H1 (cell line): Measurements from ENCODE around the gene BTN2A1. TPM values are rescaled to one million over a fixed set of nuclear protein-coding genes. Genes with fewer than 3 reads are reported as not detected.

Experiments used
- CTCF ChIA-PET: fragments of 300-600 bp; sonication (Branson Sonifier 250); formaldehyde crosslinking; loops from one replicate; lab custom pipeline; 2021; ENCODE audit not compliant: partially characterized antibody; lab: Charles Lee
- POLR2A ChIA-PET: fragments of 300-600 bp; sonication (Branson Sonifier 250); formaldehyde crosslinking; loops from one replicate; lab custom pipeline; 2021; ENCODE audit warnings: inconsistent platforms; ENCODE audit not compliant: partially characterized antibody; lab: Charles Lee
- DNase-seq, 2 experiments: peaks; one replicate each; pipeline versions ENCODE4 v3.0.0 to v3.0.0-alpha.2; 2010 to 2022; ENCODE audit warnings: low spot score in 2 of 2, low read depth in 1 of 2, mixed read lengths in 1 of 2
- FAIRE-seq: peaks from 2 replicates; lab custom pipeline; 2011; peaks lifted over from hg19 to GRCh38; lab: Jason Lieb, UNC
- H2AFZ ChIP-seq: 2 replicates; pipeline ENCODE4 v1.8.1; 2012; ENCODE audit warnings: low read length, inconsistent platforms
- H2AK5ac ChIP-seq: 2 replicates; pipeline ENCODE4 v1.6.1; 2013; ENCODE audit warnings: low read depth, low read length
- H2BK120ac ChIP-seq: replicated peaks from 2 replicates; pipeline ENCODE3; 2013; ENCODE audit warnings: low read depth, low read length, inconsistent platforms
- H2BK12ac ChIP-seq: 2 replicates; pipeline ENCODE4 v1.6.1; 2013; ENCODE audit warnings: low read depth, low read length
- H2BK15ac ChIP-seq: 2 replicates; pipeline ENCODE4 v1.6.1; 2013; ENCODE audit warnings: low read length
- H2BK20ac ChIP-seq: 2 replicates; pipeline ENCODE4 v1.6.1; 2013; ENCODE audit warnings: low read length
- H2BK5ac ChIP-seq: 2 replicates; pipeline ENCODE4 v1.6.1; 2013; ENCODE audit warnings: low read depth, low read length
- H3K14ac ChIP-seq: 2 replicates; pipeline ENCODE4 v1.6.1; 2013; ENCODE audit warnings: inconsistent platforms; ENCODE audit not compliant: insufficient read length
- H3K18ac ChIP-seq: 2 replicates; pipeline ENCODE4 v1.6.1; 2013; ENCODE audit warnings: low read length; ENCODE audit errors: extremely low read depth
- H3K23ac ChIP-seq: 2 replicates; pipeline ENCODE4 v1.6.1; 2013; ENCODE audit warnings: inconsistent platforms; ENCODE audit not compliant: insufficient read length
- H3K23me2 ChIP-seq: 2 replicates; pipeline ENCODE4 v1.6.1; 2013; ENCODE audit warnings: low read depth, low read length
- H3K27ac ChIP-seq: 2 replicates; pipeline ENCODE4 v1.6.1; 2011; ENCODE audit warnings: low read depth, low read length, inconsistent platforms
- H3K27me3 ChIP-seq, 4 experiments: replicated peaks in 1 of 4; 1 replicate in 1 of 4; 2 replicates in 3 of 4; pipeline versions ENCODE4 v1.6.1 to v1.8.1; 2011 to 2013; ENCODE audit warnings: low read length in 3 of 4, mild to moderate bottlenecking in 3 of 4, inconsistent platforms in 2 of 4, mixed read lengths in 2 of 4, moderate library complexity in 1 of 4; ENCODE audit not compliant: control insufficient read depth in 3 of 4, insufficient read depth in 3 of 4; ENCODE audit errors: extremely low read depth in 1 of 4
- H3K36me3 ChIP-seq, 4 experiments: 2 replicates each; pipeline versions ENCODE4 v1.6.1 to v1.8.1; 2011 to 2013; ENCODE audit warnings: mild to moderate bottlenecking in 4 of 4, low read length in 3 of 4, moderate library complexity in 2 of 4, control low read depth in 1 of 4, inconsistent platforms in 1 of 4; ENCODE audit not compliant: insufficient read depth in 4 of 4, control insufficient read depth in 2 of 4
- H3K4ac ChIP-seq: replicated peaks from 2 replicates; pipeline ENCODE3; 2013; ENCODE audit warnings: low read length, low read depth, mixed read lengths, inconsistent platforms; ENCODE audit not compliant: insufficient read length
- H3K4me1 ChIP-seq, 4 experiments: replicated peaks in 1 of 4; 1 replicate in 1 of 4; 2 replicates in 3 of 4; pipeline versions ENCODE4 v1.6.1 to v1.8.1; 2011 to 2013; ENCODE audit warnings: low read length in 3 of 4, inconsistent platforms in 2 of 4, mixed read lengths in 1 of 4; ENCODE audit not compliant: insufficient read depth in 4 of 4, control insufficient read depth in 3 of 4
- H3K4me2 ChIP-seq, 2 experiments: 2 replicates each; pipeline versions ENCODE4 v1.6.1 to v1.8.1; 2011 to 2013; ENCODE audit warnings: low read depth in 2 of 2, low read length in 2 of 2, control low read depth in 1 of 2, inconsistent platforms in 1 of 2, mild to moderate bottlenecking in 1 of 2; ENCODE audit not compliant: insufficient read depth in 1 of 2
- H3K4me3 ChIP-seq, 4 experiments: fragments of 200-600, 300-600 bp in 1 of 4; sonication (generic), shearing (Covaris generic), sonication (Bioruptor Twin) in 1 of 4; 2 replicates each; pipeline versions ENCODE4 v1.5.1 to v1.8.1; 2011 to 2016; ENCODE audit warnings: low read length in 4 of 4, low read depth in 3 of 4, control low read depth in 2 of 4, inconsistent platforms in 2 of 4, mild to moderate bottlenecking in 2 of 4, mixed read lengths in 1 of 4, moderate library complexity in 1 of 4; ENCODE audit not compliant: insufficient read depth in 2 of 4; ENCODE audit errors: extremely low read depth in 1 of 4
- H3K56ac ChIP-seq: replicated peaks from 2 replicates; pipeline ENCODE3; 2013; ENCODE audit warnings: low read depth, mild to moderate bottlenecking, mixed read lengths, low read length, inconsistent platforms; ENCODE audit not compliant: insufficient read length
- H3K79me1 ChIP-seq: 2 replicates; pipeline ENCODE4 v1.6.1; 2013; ENCODE audit warnings: low read depth, low read length, control low read depth
- H3K79me2 ChIP-seq, 2 experiments: 2 replicates each; pipeline versions ENCODE4 v1.6.1 to v1.8.1; 2012 to 2013; ENCODE audit warnings: low read length in 2 of 2, mild to moderate bottlenecking in 2 of 2, inconsistent platforms in 1 of 2; ENCODE audit not compliant: insufficient read depth in 2 of 2, control insufficient read depth in 1 of 2
- H3K9ac ChIP-seq, 4 experiments: replicated peaks in 1 of 4; 1 replicate in 1 of 4; 2 replicates in 3 of 4; pipeline versions ENCODE4 v1.6.1 to v1.8.1; 2011 to 2013; ENCODE audit warnings: low read depth in 3 of 4, low read length in 3 of 4, control low read depth in 2 of 4, mild to moderate bottlenecking in 2 of 4, moderate library complexity in 2 of 4, inconsistent platforms in 1 of 4; ENCODE audit errors: extremely low read depth in 1 of 4
- H3K9me3 ChIP-seq, 2 experiments: 2 replicates each; pipeline versions ENCODE4 v1.6.1 to v1.8.1; 2012 to 2013; ENCODE audit warnings: mild to moderate bottlenecking in 2 of 2, moderate library complexity in 2 of 2, control low read depth in 1 of 2, inconsistent platforms in 1 of 2, low read depth in 1 of 2, low read length in 1 of 2, mixed read lengths in 1 of 2; ENCODE audit not compliant: insufficient read depth in 2 of 2
- H4K20me1 ChIP-seq, 2 experiments: replicated peaks in 1 of 2; 2 replicates each; pipeline versions ENCODE3 to v1.8.1; 2011 to 2013; ENCODE audit warnings: inconsistent platforms in 2 of 2, low read length in 2 of 2, mild to moderate bottlenecking in 1 of 2; ENCODE audit not compliant: insufficient read depth in 2 of 2, control insufficient read depth in 1 of 2
- H4K5ac ChIP-seq: 2 replicates; pipeline ENCODE4 v1.6.1; 2013; ENCODE audit warnings: low read length, low read depth, mixed read lengths, inconsistent platforms; ENCODE audit not compliant: insufficient read length
- H4K8ac ChIP-seq: 2 replicates; pipeline ENCODE4 v1.8.0; 2013; ENCODE audit warnings: mild to moderate bottlenecking, moderate library complexity, low read length, inconsistent platforms; ENCODE audit not compliant: insufficient read depth; ENCODE audit errors: extremely low read depth
- H4K91ac ChIP-seq: replicated peaks from 2 replicates; pipeline ENCODE3; 2013; ENCODE audit warnings: low read length, mixed read lengths, inconsistent platforms; ENCODE audit not compliant: insufficient read length
- CHD2 ChIP-seq: IDR thresholded peaks from 2 replicates; pipeline ENCODE4 v1.6.1; 2012; ENCODE audit warnings: low read length, improper control_type of control experiment
- CREB1 ChIP-seq: IDR thresholded peaks from 2 replicates; pipeline ENCODE4 v1.6.1; 2012; ENCODE audit warnings: inconsistent platforms
- HDAC6 ChIP-seq: IDR thresholded peaks from one replicate; pipeline ENCODE4 v1.7.1; 2012; ENCODE audit warnings: low read depth, mild to moderate bottlenecking, inconsistent platforms, low read length, moderate library complexity
- KDM4A ChIP-seq: IDR thresholded peaks from one replicate; pipeline ENCODE4 v1.7.1; 2012; ENCODE audit warnings: low read depth, mild to moderate bottlenecking, moderate library complexity, low read length, inconsistent platforms; ENCODE audit not compliant: severe bottlenecking
- KDM5A ChIP-seq: fragments of 200-600 bp; IDR thresholded peaks from 2 replicates; pipeline ENCODE4 v1.7.1; 2012; ENCODE audit warnings: mild to moderate bottlenecking, low read length, inconsistent platforms, mixed read lengths
- MAFK ChIP-seq: IDR thresholded peaks from 2 replicates; pipeline ENCODE4 v1.6.1; 2012; ENCODE audit warnings: low read depth, mild to moderate bottlenecking, improper control_type of control experiment, low read length
- NANOG ChIP-seq: IDR thresholded peaks from 2 replicates; pipeline ENCODE4 v1.6.1; 2011; ENCODE audit warnings: low read length, low read depth, mild to moderate bottlenecking, inconsistent platforms; ENCODE audit not compliant: insufficient read depth, poor library complexity, severe bottlenecking
- POLR2A ChIP-seq, 2 experiments: IDR thresholded peaks; 1 replicate in 1 of 2; 2 replicates in 1 of 2; pipeline ENCODE4 v1.6.1; 2011; ENCODE audit warnings: low read depth in 2 of 2, low read length in 2 of 2, mild to moderate bottlenecking in 2 of 2; ENCODE audit errors: control extremely low read depth in 1 of 2
- RBBP5 ChIP-seq: IDR thresholded peaks from 2 replicates; pipeline ENCODE4 v1.7.1; 2012; ENCODE audit warnings: low read depth, mild to moderate bottlenecking, inconsistent platforms, low read length, moderate library complexity, borderline replicate concordance
- RFX5 ChIP-seq: IDR thresholded peaks from 2 replicates; pipeline ENCODE4 v1.6.1; 2011; ENCODE audit warnings: low read depth, low read length, improper control_type of control experiment, borderline replicate concordance
- SAP30 ChIP-seq: fragments of 300-600 bp; sonication (generic); IDR thresholded peaks from 2 replicates; pipeline ENCODE4 v1.7.1; 2012; ENCODE audit warnings: low read length, moderate library complexity, mild to moderate bottlenecking, inconsistent platforms; ENCODE audit not compliant: insufficient read depth, insufficient replicate concordance
- SP1 ChIP-seq: IDR thresholded peaks from 2 replicates; pipeline ENCODE4 v1.6.1; 2011; ENCODE audit warnings: low read depth, low read length
- SP2 ChIP-seq: IDR thresholded peaks from 2 replicates; pipeline ENCODE4 v1.6.1; 2012; ENCODE audit warnings: mild to moderate bottlenecking, low read length, inconsistent platforms
- ZNF274 ChIP-seq: IDR thresholded peaks from 2 replicates; pipeline ENCODE4 v1.7.0; 2012; ENCODE audit warnings: low read length, borderline replicate concordance; ENCODE audit errors: extremely low read depth
- WGBS, 2 experiments: shearing (Covaris generic) in 1 of 2; methylation state at CpG; one replicate each; pipeline versions ENCODE4 v1.1.6 to v1.1.7; 2013 to 2015; ENCODE audit warnings: low lambda C conversion rate in 2 of 2, mixed read lengths in 2 of 2, inconsistent platforms in 1 of 2, low coverage in 1 of 2, missing lambda C conversion rate in 1 of 2; ENCODE audit not compliant: insufficient replicate concordance in 2 of 2, insufficient coverage in 1 of 2, insufficient read length in 1 of 2; ENCODE audit errors: extremely low coverage in 1 of 2, missing lambda C conversion rate in 1 of 2; 5-methylcytosine and 5-hydroxymethylcytosine counted together
- polyA plus RNA-seq, 7 experiments: library from polyadenylated mRNA; depleted of rRNA in 3 of 7; stranded (reverse) in 5 of 7; unstranded in 2 of 7; fragments of >200 nt in 5 of 7; fragments of 200-250 nt in 2 of 7; gene quantifications; 1 replicate in 5 of 7; 2 replicates in 1 of 7; 4 replicates in 1 of 7; pipeline versions ENCODE4 v1.2.1 to v1.2.3, GENCODE V29; 2011 to 2013; ENCODE audit warnings: missing spikeins in 2 of 7, mixed read lengths in 2 of 7
- total RNA-seq: library from RNA; stranded (reverse); fragmentation: NEBNext Ultra II Directional; extraction: Animal tissue kit (Norgen Biotek cat#: 25700); gene quantifications from 2 replicates; pipeline ENCODE4 v1.2.1, GENCODE V29; 2021

BTN2A1 gene
- total and polyA plus RNA-seq, 2 of the 8 experiments (the other 6 are each of a cell fraction or from before 2014, with no cell fraction given): 8.7 to 11.0 TPM

DNA sequence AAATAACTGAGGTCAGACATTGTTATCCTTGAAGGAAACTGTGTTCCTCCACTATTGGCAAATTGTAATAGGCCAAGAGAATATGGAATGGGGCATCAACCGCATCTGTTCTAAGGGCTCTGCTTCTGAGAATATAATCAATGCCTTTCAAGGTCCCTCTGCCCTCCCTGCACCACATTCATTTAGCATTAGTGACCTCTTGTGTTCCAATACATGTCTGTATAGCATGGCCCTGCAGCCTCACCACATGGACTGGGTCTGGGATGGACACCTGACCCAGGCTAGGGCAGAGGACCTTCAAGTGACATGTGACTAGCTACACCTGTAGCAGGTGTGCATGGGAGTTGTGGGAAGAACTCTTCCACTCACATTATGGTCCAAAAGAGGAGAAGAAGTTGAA, 41.5 kb upstream of the BTN2A1 start:
- no peak overlapping the region for H2AK5ac ChIP-seq
- no peaks in the 10 kb centered on the region for H3K27me3 ChIP-seq
- no peaks in the 10 kb centered on the region for H3K79me2 ChIP-seq
- FAIRE-seq: no peak
- no peak overlapping the region for H2BK5ac ChIP-seq
- peaks cover 9 to 11% of the 10 kb centered on the region in 2 experiments; a peak in 3 of 4 replicates for H3K9me3 ChIP-seq
- H2AFZ ChIP-seq: no peak overlapping the region
- TF ChIP-seq POLR2A (IDR thresholded peaks at IDR 0.05; ENCODE audit: control extremely low read depth in 1 of 2, low read depth in 2 of 2, low read length in 2 of 2) (no peak), KDM5A (no peak), RFX5 (no peak), MAFK (no peak), SAP30 (no peak), ZNF274 (no peak), HDAC6 (no peak), CHD2 (no peak), RBBP5 (no peak), SP2 (no peak), SP1 (no peak), NANOG (no peak), CREB1 (no peak), KDM4A (no peak)
- no peak overlapping the region for H4K91ac ChIP-seq
- H3K23ac ChIP-seq: no peak overlapping the region
- no peak overlapping the region for H3K4me3 ChIP-seq
- no peak overlapping the region for H3K27ac ChIP-seq
- H3K18ac ChIP-seq: no peak overlapping the region
- no peaks in the 10 kb centered on the region for H3K79me1 ChIP-seq
- H4K8ac ChIP-seq: no peak overlapping the region
- H2BK15ac ChIP-seq: no peak overlapping the region
- ChIA-PET POLR2A (no interaction called here), CTCF (interaction anchor here (1.1 kb wide), 1 partner anchor 73 kb away, joined by 3 read pairs; no protein-coding TSS in a partner anchor)
- no peaks in the 10 kb centered on the region for H4K20me1 ChIP-seq
- H3K36me3 ChIP-seq: no peaks in the 10 kb centered on the region
- H3K9ac ChIP-seq: no peak overlapping the region
- H3K56ac ChIP-seq: no peak overlapping the region
- H2BK12ac ChIP-seq: no peak overlapping the region
- no peak overlapping the region for H3K4ac ChIP-seq
- no peak overlapping the region for H2BK20ac ChIP-seq
- H3K14ac ChIP-seq: no peak overlapping the region
- no peak overlapping the region for H3K4me2 ChIP-seq
- H4K5ac ChIP-seq: no peak overlapping the region
- no peak for DNase-seq
- peaks cover 0 to 7% (median 1%) of the 10 kb centered on the region in 4 experiments; a peak in 2 of 7 replicates for H3K4me1 ChIP-seq
- H3K23me2 ChIP-seq: peaks cover 3% of the 10 kb centered on the region; the same call in 1 of the 2 replicates
- 0% methylated on average over 1 of the region's 1 CpG; no CpG with 5 or more reads in 1 of the 2 experiments for whole genome bisulfite sequencing, 2 experiments
- no peak overlapping the region for H2BK120ac ChIP-seq
